ENCODE data around the gene SEC63.
"Not testable (repeated sequence)": the region's sequence is repeated elsewhere in the genome, so short reads cannot be mapped to it uniquely, and the experiment has no call there.

SEC63 gene

DNA sequence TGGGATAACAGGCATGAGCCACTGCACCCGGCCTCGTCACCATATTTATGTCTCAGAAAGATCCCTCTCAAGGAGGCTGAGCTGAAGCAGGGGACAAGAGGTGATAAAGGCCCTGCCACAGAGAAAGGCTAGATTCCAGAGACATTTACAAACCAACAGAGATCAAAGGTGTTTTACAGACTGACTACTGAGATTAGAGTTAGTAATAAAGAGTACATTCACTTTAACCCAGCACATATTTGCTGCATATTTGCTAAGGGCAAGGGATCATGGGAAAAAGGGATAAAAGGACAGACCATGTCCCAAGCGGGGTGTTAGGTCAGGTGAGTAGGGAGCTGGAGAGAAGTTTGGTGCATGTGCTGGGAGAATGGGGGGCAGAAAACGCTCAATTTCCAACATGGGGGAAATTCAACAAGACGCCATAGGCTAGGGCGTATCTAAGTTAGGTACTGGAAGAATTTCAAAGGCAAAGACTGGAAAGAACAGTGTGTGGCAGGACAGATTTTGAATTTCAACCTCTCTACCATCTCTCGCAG is 43.8 kb upstream of the SEC63 start:
- DNase-seq (ENCODE audit: low read depth): no peak
- TF ChIP-seq MAX (IDR thresholded peaks at IDR 0.05; ENCODE audit: low read depth, low read length): no peak
- H3K4me3 ChIP-seq (ENCODE audit: low read depth, low read length): no peak overlapping the region

GRCh38 chr6:108000259-108000658 is 42.3 kb upstream of the SEC63 start:
- H3K4me3 ChIP-seq (ENCODE audit: low read depth, low read length); DNase-seq (ENCODE audit: low read depth): not testable (repeated sequence)

GRCh38 chr6:107999341-107999740 is 41.3 kb upstream of the SEC63 start:
- no peak overlapping the region for H3K4me3 ChIP-seq (ENCODE audit: low read depth, low read length)
- no peak for TF ChIP-seq CTCF (IDR thresholded peaks at IDR 0.05; ENCODE audit: low read depth, low read length)
- TF ChIP-seq POLR2A (IDR thresholded peaks at IDR 0.05; ENCODE audit: extremely low read depth, insufficient read length): no peak
- TF ChIP-seq MYC (IDR thresholded peaks at IDR 0.05; ENCODE audit: low read depth, low read length): no peak
- no peak for TF ChIP-seq MAX (IDR thresholded peaks at IDR 0.05; ENCODE audit: low read depth, low read length)
- no peak for DNase-seq (ENCODE audit: low read depth)

DNA sequence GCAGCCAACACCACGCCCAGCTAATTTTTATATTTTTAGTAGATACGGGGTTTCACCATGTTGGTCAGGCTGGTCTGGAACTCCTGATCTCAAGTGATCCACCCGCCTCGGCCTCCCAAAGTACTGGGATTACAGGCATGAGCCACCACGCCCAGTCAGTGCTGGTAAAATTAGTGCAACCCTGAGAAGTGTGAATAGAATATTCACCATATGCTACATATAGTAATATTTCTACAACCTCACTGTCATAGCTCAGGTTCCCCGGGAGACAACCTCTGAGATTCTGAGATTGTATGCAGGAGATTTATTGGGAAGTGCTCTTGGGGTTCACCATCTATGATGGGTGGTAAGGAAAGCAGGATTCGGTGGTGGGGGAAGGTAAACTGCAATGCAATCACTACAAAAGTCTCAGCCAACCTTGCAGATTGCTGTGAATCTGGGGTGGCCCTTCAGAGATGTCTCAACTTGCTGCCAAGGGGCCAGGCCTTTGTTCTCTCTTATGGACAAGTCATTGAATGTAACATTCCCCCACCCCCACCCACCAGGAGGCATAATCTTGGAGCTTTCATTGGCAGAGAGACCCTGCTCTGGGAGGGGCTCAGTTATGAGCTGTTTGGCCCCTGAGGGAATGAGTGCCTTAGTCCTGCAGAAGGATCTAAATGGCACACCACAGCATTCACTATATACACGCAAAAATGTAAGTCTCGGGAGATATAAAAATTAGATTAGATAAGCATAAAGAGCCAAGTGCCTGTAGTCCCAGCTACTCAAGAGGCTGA is 34.0 kb upstream of the SEC63 start:
- no peak for TF ChIP-seq MAX (IDR thresholded peaks at IDR 0.05; ENCODE audit: low read depth, low read length)
- no peak for TF ChIP-seq MYC (IDR thresholded peaks at IDR 0.05; ENCODE audit: low read depth, low read length)
- TF ChIP-seq CTCF (IDR thresholded peaks at IDR 0.05; ENCODE audit: low read depth, low read length): no peak
- TF ChIP-seq POLR2A (IDR thresholded peaks at IDR 0.05; ENCODE audit: extremely low read depth, insufficient read length): no peak
- DNase-seq (ENCODE audit: low read depth): no peak
- H3K4me3 ChIP-seq (ENCODE audit: low read depth, low read length): no peak overlapping the region

DNA sequence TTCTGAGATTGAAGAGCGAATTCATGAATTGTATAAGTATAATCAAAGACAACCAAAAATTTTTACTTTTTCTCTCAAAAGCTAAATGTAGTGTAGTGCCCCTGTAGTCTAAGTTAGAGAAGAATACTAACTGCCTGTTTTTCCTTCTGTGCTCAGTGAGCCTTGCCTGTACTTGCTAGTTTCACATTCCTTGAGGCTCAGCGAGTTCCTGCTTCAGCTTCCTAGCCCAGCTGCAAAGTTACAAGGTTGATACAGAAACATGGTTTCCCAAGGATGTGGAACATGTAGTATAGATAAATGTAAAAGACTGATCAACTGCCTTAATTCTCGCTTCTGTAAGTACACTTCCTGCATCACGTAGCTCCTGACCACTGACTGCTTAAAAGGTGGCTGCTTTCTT is 33.1 kb upstream of the SEC63 start:
- no peak for DNase-seq (ENCODE audit: low read depth)
- TF ChIP-seq POLR2A (IDR thresholded peaks at IDR 0.05; ENCODE audit: extremely low read depth, insufficient read length) (no peak), MAX (IDR thresholded peaks at IDR 0.05; ENCODE audit: low read depth, low read length) (no peak), CTCF (IDR thresholded peaks at IDR 0.05; ENCODE audit: low read depth, low read length) (no peak)
- no peak overlapping the region for H3K4me3 ChIP-seq (ENCODE audit: low read depth, low read length)

- not testable (repeated sequence) for H3K4me3 ChIP-seq (ENCODE audit: low read depth, low read length); DNase-seq (ENCODE audit: low read depth)
Observed at GRCh38 chr6:107990587-107990986, 32.6 kb upstream of the SEC63 start.

DNA sequence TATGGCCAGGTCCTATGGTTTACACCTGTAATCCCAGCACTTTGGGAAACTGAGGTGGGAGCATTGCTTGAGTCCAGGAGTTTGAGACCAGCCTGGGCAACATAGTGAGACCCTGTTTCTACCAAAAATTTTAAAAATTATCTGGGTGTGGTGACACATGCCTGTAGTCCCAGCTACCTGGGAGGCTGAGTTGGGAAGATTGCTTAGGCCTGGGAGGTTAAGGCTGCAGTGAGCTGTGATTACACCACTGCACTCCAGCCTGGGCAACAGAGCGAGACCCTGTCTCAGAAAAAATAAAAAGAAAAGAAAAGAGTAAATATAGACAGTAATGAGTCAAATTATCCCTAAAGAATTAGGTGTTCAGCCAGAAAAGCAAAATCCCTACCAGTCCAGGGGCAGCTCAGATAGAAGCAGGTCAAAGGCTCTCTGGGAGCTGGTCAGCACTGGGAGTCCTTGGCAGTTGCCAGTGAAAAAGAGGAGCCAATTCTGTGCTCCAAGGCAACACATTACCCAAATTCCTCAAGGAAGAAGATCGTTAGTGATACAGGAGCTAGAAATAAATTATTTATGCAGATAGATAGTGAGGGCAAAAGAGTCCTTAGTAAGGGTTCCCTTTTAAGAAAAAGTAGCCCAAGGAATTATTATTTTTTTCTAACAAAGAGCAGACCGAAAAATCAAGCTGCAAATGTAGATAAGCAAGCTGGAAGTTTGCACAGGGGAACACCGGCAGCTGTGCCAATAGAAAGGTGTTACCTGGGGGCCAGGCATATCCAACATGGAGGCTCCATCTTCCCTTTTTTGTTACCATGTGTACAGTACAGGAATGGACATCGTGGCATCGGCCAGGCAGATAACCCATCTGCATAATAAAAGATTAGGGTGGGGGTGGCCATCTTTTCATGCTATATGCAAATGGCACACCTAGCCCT is 31.4 kb upstream of the SEC63 start:
- H3K4me3 ChIP-seq (ENCODE audit: low read depth, low read length): no peak overlapping the region
- no peak for TF ChIP-seq MAX (IDR thresholded peaks at IDR 0.05; ENCODE audit: low read depth, low read length)
- no peak for TF ChIP-seq MYC (IDR thresholded peaks at IDR 0.05; ENCODE audit: low read depth, low read length)
- TF ChIP-seq POLR2A (IDR thresholded peaks at IDR 0.05; ENCODE audit: extremely low read depth, insufficient read length): no peak
- TF ChIP-seq CTCF (IDR thresholded peaks at IDR 0.05; ENCODE audit: low read depth, low read length): no peak
- no peak for DNase-seq (ENCODE audit: low read depth)
